ENCODE data around the gene SUPT7L. TPM values are rescaled to one million over a fixed set of nuclear protein-coding genes. Genes with fewer than 3 reads are reported as not detected.
A peak's percentile ranks its signal among the peaks of the same experiment; 100 is the strongest.

The SUPT7L gene
- total and polyA plus RNA-seq, 2 of the 13 experiments (the other 11 are each of a cell fraction or from before 2014, with no cell fraction given): 32.9 to 77.5 TPM

DNA sequence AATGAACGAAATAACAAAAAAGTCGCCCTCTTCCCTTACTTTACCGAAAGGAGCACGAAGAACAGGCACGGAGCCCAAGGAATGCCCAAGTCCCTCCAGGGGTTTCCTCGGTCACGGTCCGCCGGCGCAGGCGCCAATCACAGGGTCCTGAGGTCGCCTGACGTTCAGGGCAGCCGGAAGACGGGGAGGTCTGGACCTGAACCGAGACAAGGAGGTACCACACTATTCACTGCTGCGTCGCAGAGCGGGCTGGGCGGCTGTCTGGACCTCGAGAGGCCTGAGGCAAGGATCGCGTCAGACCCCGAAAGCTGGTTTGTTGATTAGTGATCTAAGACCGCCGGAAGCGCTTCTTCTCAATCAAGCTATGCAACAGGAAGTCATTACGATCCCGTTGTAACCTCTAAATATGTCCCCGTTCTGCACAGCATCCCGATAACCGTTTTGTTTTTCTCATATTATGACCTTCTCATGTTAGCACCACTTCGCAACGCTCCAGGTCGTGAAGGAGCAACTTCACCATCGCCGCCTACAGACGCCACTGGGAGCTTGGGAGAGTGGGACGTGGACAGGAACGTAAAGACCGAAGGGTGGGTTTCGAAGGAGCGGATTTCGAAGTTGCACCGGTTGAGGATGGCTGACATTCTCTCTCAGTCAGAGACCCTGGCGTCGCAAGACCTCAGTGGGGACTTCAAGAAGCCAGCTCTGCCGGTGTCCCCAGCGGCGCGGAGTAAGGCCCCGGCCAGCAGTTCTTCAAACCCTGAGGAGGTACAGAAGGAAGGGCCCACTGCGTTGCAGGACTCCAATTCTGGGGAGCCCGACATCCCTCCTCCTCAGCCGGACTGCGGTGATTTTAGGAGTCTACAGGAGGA is at the start of gene SUPT7L, which contains the start of gene SLC4A1AP (continued):
- TF ChIP-seq, protein P1, sequence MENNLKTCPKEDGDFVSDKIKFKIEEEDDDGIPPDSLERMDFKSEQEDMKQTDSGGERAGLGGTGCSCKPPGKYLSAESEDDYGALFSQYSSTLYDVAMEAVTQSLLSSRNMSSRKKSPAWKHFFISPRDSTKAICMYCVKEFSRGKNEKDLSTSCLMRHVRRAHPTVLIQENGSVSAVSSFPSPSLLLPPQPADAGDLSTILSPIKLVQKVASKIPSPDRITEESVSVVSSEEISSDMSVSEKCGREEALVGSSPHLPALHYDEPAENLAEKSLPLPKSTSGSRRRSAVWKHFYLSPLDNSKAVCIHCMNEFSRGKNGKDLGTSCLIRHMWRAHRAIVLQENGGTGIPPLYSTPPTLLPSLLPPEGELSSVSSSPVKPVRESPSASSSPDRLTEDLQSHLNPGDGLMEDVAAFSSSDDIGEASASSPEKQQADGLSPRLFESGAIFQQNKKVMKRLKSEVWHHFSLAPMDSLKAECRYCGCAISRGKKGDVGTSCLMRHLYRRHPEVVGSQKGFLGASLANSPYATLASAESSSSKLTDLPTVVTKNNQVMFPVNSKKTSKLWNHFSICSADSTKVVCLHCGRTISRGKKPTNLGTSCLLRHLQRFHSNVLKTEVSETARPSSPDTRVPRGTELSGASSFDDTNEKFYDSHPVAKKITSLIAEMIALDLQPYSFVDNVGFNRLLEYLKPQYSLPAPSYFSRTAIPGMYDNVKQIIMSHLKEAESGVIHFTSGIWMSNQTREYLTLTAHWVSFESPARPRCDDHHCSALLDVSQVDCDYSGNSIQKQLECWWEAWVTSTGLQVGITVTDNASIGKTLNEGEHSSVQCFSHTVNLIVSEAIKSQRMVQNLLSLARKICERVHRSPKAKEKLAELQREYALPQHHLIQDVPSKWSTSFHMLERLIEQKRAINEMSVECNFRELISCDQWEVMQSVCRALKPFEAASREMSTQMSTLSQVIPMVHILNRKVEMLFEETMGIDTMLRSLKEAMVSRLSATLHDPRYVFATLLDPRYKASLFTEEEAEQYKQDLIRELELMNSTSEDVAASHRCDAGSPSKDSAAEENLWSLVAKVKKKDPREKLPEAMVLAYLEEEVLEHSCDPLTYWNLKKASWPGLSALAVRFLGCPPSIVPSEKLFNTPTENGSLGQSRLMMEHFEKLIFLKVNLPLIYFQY (CRISPR knock-in tag; IDR thresholded peaks at IDR 0.05; ENCODE audit: borderline replicate concordance): peak; percentile 83; the same call in 1 of the 2 replicates
- TF ChIP-seq KMT2B (CRISPR knock-in tag; IDR thresholded peaks at IDR 0.05): peak; percentile 99
- TF ChIP-seq ZNF790 (CRISPR knock-in tag; IDR thresholded peaks at IDR 0.05; ENCODE audit: borderline replicate concordance): 0 out of 2 replicates have a peak, but pooled peaks have one; percentile 52
- TF ChIP-seq ZNF224 (CRISPR knock-in tag; IDR thresholded peaks at IDR 0.05): no peak
- peak; percentile 100 for TF ChIP-seq KDM5A (IDR thresholded peaks at IDR 0.05; ENCODE audit: borderline replicate concordance, low read length)
- TF ChIP-seq, protein P2, sequence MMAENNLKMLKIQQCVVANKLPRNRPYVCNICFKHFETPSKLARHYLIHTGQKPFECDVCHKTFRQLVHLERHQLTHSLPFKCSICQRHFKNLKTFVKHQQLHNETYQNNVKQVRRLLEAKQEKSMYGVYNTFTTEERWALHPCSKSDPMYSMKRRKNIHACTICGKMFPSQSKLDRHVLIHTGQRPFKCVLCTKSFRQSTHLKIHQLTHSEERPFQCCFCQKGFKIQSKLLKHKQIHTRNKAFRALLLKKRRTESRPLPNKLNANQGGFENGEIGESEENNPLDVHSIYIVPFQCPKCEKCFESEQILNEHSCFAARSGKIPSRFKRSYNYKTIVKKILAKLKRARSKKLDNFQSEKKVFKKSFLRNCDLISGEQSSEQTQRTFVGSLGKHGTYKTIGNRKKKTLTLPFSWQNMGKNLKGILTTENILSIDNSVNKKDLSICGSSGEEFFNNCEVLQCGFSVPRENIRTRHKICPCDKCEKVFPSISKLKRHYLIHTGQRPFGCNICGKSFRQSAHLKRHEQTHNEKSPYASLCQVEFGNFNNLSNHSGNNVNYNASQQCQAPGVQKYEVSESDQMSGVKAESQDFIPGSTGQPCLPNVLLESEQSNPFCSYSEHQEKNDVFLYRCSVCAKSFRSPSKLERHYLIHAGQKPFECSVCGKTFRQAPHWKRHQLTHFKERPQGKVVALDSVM (CRISPR knock-in tag; IDR thresholded peaks at IDR 0.05): no peak; the same call in 1 of the 2 replicates
- TF ChIP-seq, protein P3, sequence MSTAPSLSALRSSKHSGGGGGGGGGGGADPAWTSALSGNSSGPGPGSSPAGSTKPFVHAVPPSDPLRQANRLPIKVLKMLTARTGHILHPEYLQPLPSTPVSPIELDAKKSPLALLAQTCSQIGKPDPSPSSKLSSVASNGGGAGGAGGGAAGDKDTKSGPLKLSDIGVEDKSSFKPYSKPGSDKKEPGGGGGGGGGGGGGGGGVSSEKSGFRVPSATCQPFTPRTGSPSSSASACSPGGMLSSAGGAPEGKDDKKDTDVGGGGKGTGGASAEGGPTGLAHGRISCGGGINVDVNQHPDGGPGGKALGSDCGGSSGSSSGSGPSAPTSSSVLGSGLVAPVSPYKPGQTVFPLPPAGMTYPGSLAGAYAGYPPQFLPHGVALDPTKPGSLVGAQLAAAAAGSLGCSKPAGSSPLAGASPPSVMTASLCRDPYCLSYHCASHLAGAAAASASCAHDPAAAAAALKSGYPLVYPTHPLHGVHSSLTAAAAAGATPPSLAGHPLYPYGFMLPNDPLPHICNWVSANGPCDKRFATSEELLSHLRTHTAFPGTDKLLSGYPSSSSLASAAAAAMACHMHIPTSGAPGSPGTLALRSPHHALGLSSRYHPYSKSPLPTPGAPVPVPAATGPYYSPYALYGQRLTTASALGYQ (CRISPR knock-in tag; IDR thresholded peaks at IDR 0.05): peak; percentile 93
- peak; percentile 64; the same call in 1 of the 2 replicates for TF ChIP-seq ZSCAN22 (CRISPR knock-in tag; IDR thresholded peaks at IDR 0.05)
- peak; percentile 79 for TF ChIP-seq ELF3 (CRISPR knock-in tag; IDR thresholded peaks at IDR 0.05)
- TF ChIP-seq ZNF792 (CRISPR knock-in tag; IDR thresholded peaks at IDR 0.05): peak; percentile 53; the same call in 1 of the 2 replicates
- TF ChIP-seq MXD1 (CRISPR knock-in tag; IDR thresholded peaks at IDR 0.05): 0 out of 2 replicates have a peak, but pooled peaks have one; percentile 68
- TF ChIP-seq MED1 (CRISPR knock-in tag; IDR thresholded peaks at IDR 0.05): peak; percentile 91
- TF ChIP-seq ZNF547 (CRISPR knock-in tag; IDR thresholded peaks at IDR 0.05): peak; percentile 93
- peak; percentile 95 for TF ChIP-seq PHF21A (CRISPR knock-in tag; IDR thresholded peaks at IDR 0.05)
- peak; percentile 90 for TF ChIP-seq FOXK2 (IDR thresholded peaks at IDR 0.05)
- TF ChIP-seq THAP11 (CRISPR knock-in tag; IDR thresholded peaks at IDR 0.05): peak; percentile 95
- peak; percentile 82 for TF ChIP-seq JUN (CRISPR knock-in tag; IDR thresholded peaks at IDR 0.05)
- no peak; the same call in 1 of the 2 replicates for TF ChIP-seq ETS1 (CRISPR knock-in tag; IDR thresholded peaks at IDR 0.05)
